ENCODE data around the gene EPS8L2.

GRCh38 chr11:714436-714835, 8.4 kb downstream of the EPS8L2 start:
- no peak for TF ChIP-seq CTCF (IDR thresholded peaks at IDR 0.05; ENCODE audit: control extremely low read depth in 1 of 3, insufficient read depth in 1 of 3, low read depth in 1 of 3, low read length in 3 of 3)
- TF ChIP-seq, protein P1, sequence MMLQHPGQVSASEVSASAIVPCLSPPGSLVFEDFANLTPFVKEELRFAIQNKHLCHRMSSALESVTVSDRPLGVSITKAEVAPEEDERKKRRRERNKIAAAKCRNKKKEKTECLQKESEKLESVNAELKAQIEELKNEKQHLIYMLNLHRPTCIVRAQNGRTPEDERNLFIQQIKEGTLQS (IDR thresholded peaks at IDR 0.05; ENCODE audit: insufficient read depth, low read depth, low read length) = no peak

Measured in H1 (cell line).